Transverse colon (tissue), 4 donors: Measurements from ENCODE around the gene UGT1A5. TPM values are rescaled to one million over a fixed set of nuclear protein-coding genes. Genes with fewer than 3 reads are reported as not detected.

Experiments used
- DNase-seq: peaks from one replicate; pipeline ENCODE4 v3.0.0-alpha.2; 2019
- H3K27ac ChIP-seq, 4 donors: fragments of 200-600 bp; sonication (generic); 2 replicates each; pipeline ENCODE4 v1.5.1; 2016 to 2018; ENCODE audit warnings: inconsistent platforms in 4 of 4
- H3K27me3 ChIP-seq: fragments of 200-600 bp; sonication (generic); 2 replicates; pipeline ENCODE4 v1.5.1; 2017; ENCODE audit warnings: inconsistent platforms
- H3K36me3 ChIP-seq, 4 donors: fragments of 200-600 bp; sonication (generic); 2 replicates each; pipeline ENCODE4 v1.5.1; 2017 to 2019; ENCODE audit warnings: inconsistent platforms in 4 of 4
- H3K4me1 ChIP-seq, 4 donors: fragments of 200-600 bp; sonication (generic); 2 replicates each; pipeline ENCODE4 v1.5.1; 2017 to 2020; ENCODE audit warnings: inconsistent platforms in 4 of 4
- H3K4me3 ChIP-seq, 4 donors: fragments of 200-600 bp; sonication (generic); 1 replicate in 1 of 4; 2 replicates in 3 of 4; pipeline versions ENCODE4 v1.5.1 to v1.6.1; 2017 to 2019; ENCODE audit warnings: inconsistent platforms in 4 of 4
- H3K9me3 ChIP-seq, 2 donors: fragments of 200-600 bp; sonication (generic); 2 replicates each; pipeline ENCODE4 v1.5.1; 2017 to 2019; ENCODE audit warnings: inconsistent platforms in 2 of 2
- EP300 ChIP-seq: sonication (generic); formaldehyde crosslinking; IDR thresholded peaks from one replicate; pipeline ENCODE4 v1.6.1; 2017; ENCODE audit warnings: antibody characterized with exemption, low read depth
- POLR2A ChIP-seq: fragments of 450-650 bp; IDR thresholded peaks from one replicate; pipeline ENCODE4 v1.6.1; 2016; ENCODE audit warnings: antibody characterized with exemption, mild to moderate bottlenecking, moderate library complexity
- POLR2AphosphoS5 ChIP-seq, 3 donors: sonication (generic); formaldehyde crosslinking; IDR thresholded peaks; one replicate each; pipeline ENCODE4 v1.6.1; 2016; ENCODE audit warnings: antibody characterized with exemption in 3 of 3
- WGBS, 2 donors: methylation state at CpG; one replicate each; pipeline ENCODE4 v1.1.5; 2018; ENCODE audit warnings: low coverage in 1 of 2; 5-methylcytosine and 5-hydroxymethylcytosine counted together
- in situ Hi-C, 4 donors: fragments of 200-750 bp; cut with MboI; loops; one replicate each; pipeline versions ENCODE4 v1.15.0 to v1.15.1; 2017; ENCODE audit warnings: low sequenced_read_pairs in 3 of 4, low pct_ligation_motif_present in 1 of 4, low pct_unique_long_range_greater_than_20kb in 1 of 4
- intact Hi-C: fragments of 100-400 bp; cut with DNase I; formaldehyde crosslinking; loops from one replicate; pipeline ENCODE4 v1.15.1; 2023; ENCODE audit warnings: low total_unique reads
- total RNA-seq, 4 donors: library from RNA; depleted of rRNA; stranded (reverse); fragments of >200 nt; gene quantifications; one replicate each; pipeline ENCODE4 v1.1.0, GENCODE V29; 2016
- TF ChIP-seq, protein P1 (sequence below), 5 experiments: fragments of 200-600 bp in 3 of 5; fragments of 450-650 bp in 2 of 5; sonication (generic) in 3 of 5; IDR thresholded peaks; 1 replicate in 2 of 5; 2 replicates in 3 of 5; pipeline ENCODE4 v1.5.1; 2016 to 2017; ENCODE audit warnings: antibody characterized with exemption in 5 of 5, inconsistent platforms in 3 of 5, mild to moderate bottlenecking in 2 of 5, moderate library complexity in 1 of 5

Gene UGT1A5
- total RNA-seq, 4 donors from 2014 or later: 3.2 to 18.3 (median 7.9) TPM

DNA sequence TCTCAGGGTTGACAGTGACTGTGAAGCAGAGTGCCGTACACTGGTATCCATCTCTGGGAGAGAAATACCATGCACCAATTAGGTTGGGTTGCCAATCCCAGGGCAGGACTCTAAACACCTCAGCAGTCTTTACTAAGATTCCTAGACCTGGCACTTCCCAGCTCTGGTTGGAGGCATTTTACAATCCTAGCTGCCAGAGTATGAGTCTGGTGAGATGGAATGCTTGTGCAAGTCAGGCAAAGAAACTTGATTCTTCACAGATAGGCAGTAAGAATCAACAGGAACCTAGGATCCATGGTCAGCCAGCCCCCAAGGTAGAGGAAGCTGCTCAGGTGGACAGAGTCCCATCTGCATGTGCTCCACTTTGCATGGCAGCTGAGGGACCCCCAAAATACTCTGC is 6.0 kb upstream of the UGT1A5 start:
- Histone ChIP-seq H3K36me3 (no peaks in the 10 kb centered on the region), H3K27ac (no peak overlapping the region), H3K9me3 (no peaks in the 10 kb centered on the region), H3K4me3 (no peak overlapping the region), H3K27me3 (no peaks in the 10 kb centered on the region), H3K4me1 (peaks cover 0 to 8% (median 4%) of the 10 kb centered on the region in 4 donors)
- DNase-seq: no peak
- no peak for TF ChIP-seq EP300
- no peak for TF ChIP-seq POLR2AphosphoS5 (IDR thresholded peaks at IDR 0.05)
- in situ Hi-C loops: loop anchor here in 1 of 4 donors (25.0 kb wide), 1 partner anchor 244 kb away; no protein-coding TSS in a partner anchor
- intact Hi-C loops: no loop called here
- WGBS, 2 donors: 39 to 40% methylated on average over 1 of the region's 1 CpG

DNA sequence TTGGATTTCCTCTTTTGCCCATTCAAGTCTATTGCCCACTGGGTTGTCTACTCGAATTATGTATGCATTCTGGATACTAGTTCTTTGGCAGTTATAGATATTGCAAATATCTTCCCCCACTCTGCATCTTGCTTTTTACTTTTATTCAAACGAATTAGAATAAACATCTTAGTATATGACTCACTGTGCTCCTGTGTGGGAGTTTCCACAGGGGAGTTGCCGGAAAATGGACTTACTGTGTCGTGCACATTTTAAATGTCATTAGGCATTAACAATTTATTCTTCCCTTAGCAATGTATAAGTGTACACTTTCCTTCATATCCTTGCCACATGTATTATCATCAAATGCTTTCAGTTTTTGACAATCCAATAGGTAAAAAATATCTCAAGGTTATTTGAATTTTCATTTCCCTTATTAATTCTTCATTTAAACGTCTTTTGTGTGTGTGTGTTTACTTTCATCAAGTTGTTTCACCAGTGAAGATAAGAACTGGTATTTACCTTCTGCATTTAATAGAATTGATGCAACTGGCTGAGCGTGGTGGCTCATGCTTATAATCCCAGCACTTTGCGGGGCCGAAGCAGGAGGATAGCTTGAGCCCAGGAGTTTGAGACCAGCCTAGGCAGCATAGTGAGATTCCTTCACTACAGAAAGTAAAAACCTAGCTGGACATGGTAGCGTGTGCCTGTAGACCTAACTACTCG is 4.6 kb upstream of the UGT1A5 start:
- Histone ChIP-seq H3K27ac (no peak overlapping the region), H3K4me3 (no peak overlapping the region), H3K27me3 (no peaks in the 10 kb centered on the region), H3K36me3 (no peaks in the 10 kb centered on the region), H3K9me3 (no peaks in the 10 kb centered on the region), H3K4me1 (peaks cover 0 to 8% (median 4%) of the 10 kb centered on the region in 4 donors)
- intact Hi-C loops: no loop called here
- DNase-seq: no peak
- TF ChIP-seq EP300: no peak
- no peak for TF ChIP-seq POLR2A
- TF ChIP-seq, protein P1, sequence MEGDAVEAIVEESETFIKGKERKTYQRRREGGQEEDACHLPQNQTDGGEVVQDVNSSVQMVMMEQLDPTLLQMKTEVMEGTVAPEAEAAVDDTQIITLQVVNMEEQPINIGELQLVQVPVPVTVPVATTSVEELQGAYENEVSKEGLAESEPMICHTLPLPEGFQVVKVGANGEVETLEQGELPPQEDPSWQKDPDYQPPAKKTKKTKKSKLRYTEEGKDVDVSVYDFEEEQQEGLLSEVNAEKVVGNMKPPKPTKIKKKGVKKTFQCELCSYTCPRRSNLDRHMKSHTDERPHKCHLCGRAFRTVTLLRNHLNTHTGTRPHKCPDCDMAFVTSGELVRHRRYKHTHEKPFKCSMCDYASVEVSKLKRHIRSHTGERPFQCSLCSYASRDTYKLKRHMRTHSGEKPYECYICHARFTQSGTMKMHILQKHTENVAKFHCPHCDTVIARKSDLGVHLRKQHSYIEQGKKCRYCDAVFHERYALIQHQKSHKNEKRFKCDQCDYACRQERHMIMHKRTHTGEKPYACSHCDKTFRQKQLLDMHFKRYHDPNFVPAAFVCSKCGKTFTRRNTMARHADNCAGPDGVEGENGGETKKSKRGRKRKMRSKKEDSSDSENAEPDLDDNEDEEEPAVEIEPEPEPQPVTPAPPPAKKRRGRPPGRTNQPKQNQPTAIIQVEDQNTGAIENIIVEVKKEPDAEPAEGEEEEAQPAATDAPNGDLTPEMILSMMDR (IDR thresholded peaks at IDR 0.05): no peak
- no peak for TF ChIP-seq POLR2AphosphoS5 (IDR thresholded peaks at IDR 0.05)
- WGBS, 2 donors: 73 to 74% methylated on average over 8 to 10 of the region's 10 CpGs
- in situ Hi-C loops: loop anchor here in 1 of 4 donors (25.0 kb wide), 1 partner anchor 246 kb away; no protein-coding TSS in a partner anchor

DNA sequence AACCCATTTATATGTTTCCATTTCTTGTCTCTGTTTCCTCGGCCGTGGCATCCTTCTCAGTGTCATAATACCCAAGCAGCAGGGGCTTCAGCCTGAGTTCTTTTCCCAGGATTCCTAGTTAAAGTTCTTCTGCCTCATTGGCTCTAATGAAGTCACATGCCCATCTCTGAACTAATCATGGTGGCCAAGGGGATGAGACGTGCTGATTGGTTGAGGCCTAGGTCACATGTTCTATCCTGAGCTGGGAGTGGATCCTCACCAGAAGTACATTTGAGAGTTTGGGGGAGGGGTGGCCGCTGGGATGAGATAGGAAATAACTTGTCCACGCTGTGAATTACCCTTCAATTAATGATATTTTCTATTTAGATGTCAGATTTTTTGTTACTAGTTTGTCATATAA is 3.8 kb upstream of the UGT1A5 start:
- intact Hi-C loops: no loop called here
- Histone ChIP-seq H3K36me3 (no peaks in the 10 kb centered on the region), H3K27me3 (no peaks in the 10 kb centered on the region), H3K4me3 (no peak overlapping the region), H3K27ac (no peak overlapping the region), H3K4me1 (peaks cover 0 to 8% (median 4%) of the 10 kb centered on the region in 4 donors), H3K9me3 (no peaks in the 10 kb centered on the region)
- in situ Hi-C loops: loop anchor here in 1 of 4 donors (25.0 kb wide), 1 partner anchor 247 kb away; no protein-coding TSS in a partner anchor
- TF ChIP-seq EP300 (no peak), POLR2A (no peak), POLR2AphosphoS5 (IDR thresholded peaks at IDR 0.05) (no peak)
- TF ChIP-seq, protein P1 (IDR thresholded peaks at IDR 0.05): no peak
- DNase-seq: no peak
- WGBS, 2 donors: 83 to 94% methylated on average over 4 to 5 of the region's 5 CpGs

DNA sequence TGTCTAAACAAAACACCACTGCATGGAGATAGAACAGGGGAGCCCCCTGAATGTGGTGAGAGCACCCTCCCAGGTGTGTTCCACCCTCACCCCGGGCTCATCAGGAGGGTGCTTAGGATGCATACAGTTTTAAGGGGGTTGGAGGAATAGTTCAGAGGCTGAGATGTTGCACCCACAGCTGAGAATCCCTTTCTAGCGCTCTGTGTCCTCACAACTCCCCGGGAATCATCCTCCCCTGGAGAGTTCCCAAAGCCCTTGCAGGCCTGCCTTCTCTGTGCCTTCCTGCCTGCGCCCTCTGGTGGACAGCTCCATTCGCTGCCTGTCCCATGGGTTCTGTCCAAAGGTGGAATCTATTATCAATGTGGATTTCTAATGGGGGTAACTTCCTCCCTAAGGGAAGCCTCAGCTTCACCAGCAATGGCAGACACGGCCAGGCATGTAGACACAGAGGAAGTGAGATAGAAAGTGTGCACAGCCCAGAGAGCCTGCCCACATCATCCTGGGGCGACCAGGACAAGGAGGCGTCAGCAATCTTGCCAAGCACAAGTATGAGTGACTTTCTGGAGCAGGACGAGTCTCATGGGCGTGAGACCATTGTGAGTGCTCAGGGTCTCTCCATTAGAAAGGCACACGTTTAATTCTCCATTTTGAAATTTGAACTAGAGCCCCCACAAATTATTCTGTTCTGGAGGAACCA is 1.2 kb upstream of the UGT1A5 start:
- H3K9me3 ChIP-seq: no peaks in the 10 kb centered on the region
- intact Hi-C loops: no loop called here
- H3K4me1 ChIP-seq: peaks cover 0 to 4% (median 1%) of the 10 kb centered on the region in 4 donors
- DNase-seq: peak; percentile 87
- in situ Hi-C loops: loop anchor here in 1 of 4 donors (25.0 kb wide), 1 partner anchor 249 kb away; no protein-coding TSS in a partner anchor
- H3K27ac ChIP-seq: no peak overlapping the region
- WGBS, 2 donors: 0 to 40% methylated on average over 1 to 11 of the region's 11 CpGs
- no peak overlapping the region for H3K4me3 ChIP-seq
- TF ChIP-seq POLR2AphosphoS5 (IDR thresholded peaks at IDR 0.05) (no peak), EP300 (no peak), POLR2A (no peak)
- TF ChIP-seq, protein P1 (IDR thresholded peaks at IDR 0.05): peak; percentile 79 to 88 (median 84)
- no peaks in the 10 kb centered on the region for H3K27me3 ChIP-seq
- H3K36me3 ChIP-seq: no peaks in the 10 kb centered on the region
